Cardiac muscle cell (in vitro differentiated cells and primary cell): Measurements from ENCODE around the gene ACO2. TPM values are rescaled to one million over a fixed set of nuclear protein-coding genes. Genes with fewer than 3 reads are reported as not detected.

Source experiments
- DNase-seq, 2 donors: peaks; one replicate each; pipeline versions ENCODE4 v3.0.0 to v3.0.0-alpha.2; 2010 to 2017; ENCODE audit warnings: low read depth in 1 of 2, low spot score in 1 of 2
- H3K27ac ChIP-seq: fragments of 200-600 bp; sonication (generic); 2 replicates; pipeline ENCODE4 v1.5.1; 2016
- H3K27me3 ChIP-seq: fragments of 200-600 bp; sonication (generic); 2 replicates; pipeline ENCODE4 v1.6.0; 2016; ENCODE audit warnings: control low read depth
- H3K36me3 ChIP-seq: fragments of 200-600 bp; sonication (generic); 2 replicates; pipeline ENCODE4 v1.5.1; 2016; ENCODE audit warnings: control low read depth
- H3K4me1 ChIP-seq: fragments of 200-600 bp; sonication (generic); 2 replicates; pipeline ENCODE4 v1.8.1; 2017; ENCODE audit warnings: low read depth, mild to moderate bottlenecking, mixed run types
- H3K4me3 ChIP-seq: fragments of 200-600 bp; sonication (generic); 2 replicates; pipeline ENCODE4 v1.5.1; 2016; ENCODE audit warnings: mild to moderate bottlenecking
- H3K9me3 ChIP-seq: fragments of 200-600 bp; sonication (generic); 2 replicates; pipeline ENCODE4 v1.5.1; 2017; ENCODE audit warnings: low read depth, mild to moderate bottlenecking, control low read depth
- CTCF ChIP-seq: IDR thresholded peaks from 2 replicates; pipeline ENCODE4 v1.5.1; 2012; ENCODE audit warnings: low read depth, mild to moderate bottlenecking, low read length
- polyA plus RNA-seq: library from polyadenylated mRNA; unstranded; fragments of >200 nt; fragmentation: Nextera tagmentation; extraction: Ambion mirVana; gene quantifications from 2 replicates; pipeline ENCODE4 v1.2.1, GENCODE V29; 2016
- total RNA-seq: library from RNA; depleted of rRNA; stranded (reverse); fragments of >200 nt; gene quantifications from 2 replicates; pipeline ENCODE4 v1.2.3, GENCODE V29; 2016

Gene ACO2
- total and polyA plus RNA-seq, 2 experiments from 2014 or later: 183 to 328 TPM

GRCh38 chr22:41528132-41528766, 59.3 kb downstream of the ACO2 start:
- no peak for DNase-seq
- Histone ChIP-seq H3K27me3 (no peaks in the 10 kb centered on the region), H3K9me3 (no peaks in the 10 kb centered on the region), H3K36me3 (peaks cover 49% of the 10 kb centered on the region), H3K4me1 (no peaks in the 10 kb centered on the region), H3K27ac (peak overlapping the region; percentile 66), H3K4me3 (no peak overlapping the region)
- TF ChIP-seq CTCF: no peak

GRCh38 chr22:41528938-41529561, 60.1 kb downstream of the ACO2 start:
- peaks cover 45% of the 10 kb centered on the region for H3K36me3 ChIP-seq
- no peak for DNase-seq
- H3K27me3 ChIP-seq: no peaks in the 10 kb centered on the region
- H3K9me3 ChIP-seq: no peaks in the 10 kb centered on the region
- H3K4me3 ChIP-seq: no peak overlapping the region
- TF ChIP-seq CTCF: no peak
- no peaks in the 10 kb centered on the region for H3K4me1 ChIP-seq
- H3K27ac ChIP-seq: peak overlapping the region; percentile 66

- Histone ChIP-seq H3K4me3 (no peak overlapping the region), H3K9me3 (no peaks in the 10 kb centered on the region), H3K36me3 (peaks cover 30% of the 10 kb centered on the region), H3K27me3 (no peaks in the 10 kb centered on the region), H3K27ac (peak overlapping the region; percentile 68), H3K4me1 (no peaks in the 10 kb centered on the region)
- TF ChIP-seq CTCF: no peak
- no peak for DNase-seq
Measured at GRCh38 chr22:41530890-41531714, 62.2 kb downstream of the ACO2 start.

DNA sequence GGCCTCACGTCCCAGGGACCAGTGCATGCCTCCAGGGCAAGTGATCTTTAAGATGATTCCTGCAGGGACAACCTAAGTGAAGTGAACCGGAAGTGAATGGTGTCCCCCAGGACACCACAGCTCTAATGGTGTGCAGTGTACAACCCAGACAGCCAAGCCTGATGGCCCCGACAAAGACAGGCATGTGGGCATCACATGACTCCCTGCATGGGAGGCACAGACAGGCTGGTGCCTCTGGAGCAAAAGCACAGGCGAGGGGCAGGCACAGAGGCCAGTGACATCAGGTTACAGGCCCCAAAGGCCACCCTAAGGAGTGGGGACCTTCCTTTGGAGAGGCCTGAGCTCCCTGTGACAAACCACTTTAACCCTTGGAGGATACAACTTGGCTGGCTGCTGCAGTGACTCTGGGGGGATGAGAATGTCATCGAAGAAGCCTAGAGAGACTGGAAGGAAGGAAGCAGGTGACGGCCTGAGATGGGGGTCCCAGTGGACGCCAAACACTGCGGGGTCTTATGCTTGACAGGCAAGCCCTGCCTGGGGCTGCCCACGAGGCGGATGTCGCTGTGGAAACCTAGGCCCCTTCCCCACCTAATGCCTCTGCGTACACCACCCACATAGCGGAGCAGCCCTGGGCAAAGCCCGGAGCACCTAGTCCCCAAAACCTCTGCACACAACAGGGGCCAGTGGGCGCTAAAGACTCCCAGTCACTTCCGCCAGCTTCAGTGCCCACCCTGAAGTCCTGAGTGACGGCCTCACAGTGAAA, 63.0 kb downstream of the ACO2 start:
- no peak for TF ChIP-seq CTCF
- peak overlapping the region; percentile 68 for H3K27ac ChIP-seq
- no peaks in the 10 kb centered on the region for H3K27me3 ChIP-seq
- no peak for DNase-seq
- H3K36me3 ChIP-seq: peaks cover 22% of the 10 kb centered on the region
- no peaks in the 10 kb centered on the region for H3K9me3 ChIP-seq
- no peaks in the 10 kb centered on the region for H3K4me1 ChIP-seq
- no peak overlapping the region for H3K4me3 ChIP-seq
